Left lung (tissue), 10 donors: Measurements from ENCODE around the gene COG2. TPM values are rescaled to one million over a fixed set of nuclear protein-coding genes. Genes with fewer than 3 reads are reported as not detected.

ENCODE experiments used
- ATAC-seq: fragments of 200-7000 bp; cut with Tn5 transposase; one replicate; pipeline ENCODE4 v1.9.1; 2020; ENCODE audit warnings: moderate library complexity
- DNase-seq, 4 donors: peaks; one replicate each; pipeline ENCODE4 v3.0.0-alpha.2; 2013 to 2020
- H3K27ac ChIP-seq, 2 donors: fragments of 200-600 bp; sonication (generic) in 1 of 2; one replicate each; pipeline versions ENCODE4 v1.5.0 to v1.8.0; 2020 to 2021
- H3K27me3 ChIP-seq, 2 donors: fragments of 200-600 bp; sonication (generic) in 1 of 2; one replicate each; pipeline versions ENCODE4 v1.5.0 to v1.8.0; 2020 to 2021
- H3K36me3 ChIP-seq, 2 donors: fragments of 200-600 bp; sonication (generic) in 1 of 2; one replicate each; pipeline versions ENCODE4 v1.5.0 to v1.8.0; 2020 to 2021
- H3K4me1 ChIP-seq, 2 donors: fragments of 200-600 bp; one replicate each; pipeline ENCODE4 v1.8.0; 2021
- H3K4me3 ChIP-seq, 2 donors: fragments of 200-600 bp; sonication (generic) in 1 of 2; one replicate each; pipeline versions ENCODE4 v1.5.0 to v1.8.0; 2020 to 2021; ENCODE audit warnings: mild to moderate bottlenecking in 1 of 2
- H3K9me3 ChIP-seq, 2 donors: fragments of 200-600 bp; sonication (generic) in 1 of 2; one replicate each; pipeline versions ENCODE4 v1.5.0 to v1.8.0; 2020 to 2021
- intact Hi-C, 2 donors: fragments of 100-400 bp; cut with DNase I; formaldehyde crosslinking; loops; one replicate each; pipeline versions ENCODE4 v1.11.2 to v1.14.2; 2022
- polyA plus RNA-seq, 6 donors: library from polyadenylated mRNA; unstranded; fragments of 120-200 nt; gene quantifications; one replicate each; pipeline ENCODE4 v1.2.1, GENCODE V29; 2013; ENCODE audit not compliant: insufficient read length in 6 of 6
- total RNA-seq, 2 donors: library from RNA; stranded (reverse); fragmentation: NEBNext Ultra II Directional; extraction: Animal tissue kit (Norgen Biotek cat#: 25700); gene quantifications; one replicate each; pipeline ENCODE4 v1.2.1, GENCODE V29; 2021
- TF ChIP-seq, protein P1 (sequence below), 2 donors: fragments of 200-600 bp; sonication (generic) in 1 of 2; IDR thresholded peaks; one replicate each; pipeline versions ENCODE4 v1.5.0 to v1.8.0; 2021; ENCODE audit warnings: antibody characterized with exemption in 2 of 2
- donor health status: DM: no; HTN: yes; CAD: no.
- donor health status: DM: no; HTN: no; CAD: no.

COG2 gene
- total and polyA plus RNA-seq, 8 donors: 26.1 to 33.4 (median 27.2) TPM

DNA sequence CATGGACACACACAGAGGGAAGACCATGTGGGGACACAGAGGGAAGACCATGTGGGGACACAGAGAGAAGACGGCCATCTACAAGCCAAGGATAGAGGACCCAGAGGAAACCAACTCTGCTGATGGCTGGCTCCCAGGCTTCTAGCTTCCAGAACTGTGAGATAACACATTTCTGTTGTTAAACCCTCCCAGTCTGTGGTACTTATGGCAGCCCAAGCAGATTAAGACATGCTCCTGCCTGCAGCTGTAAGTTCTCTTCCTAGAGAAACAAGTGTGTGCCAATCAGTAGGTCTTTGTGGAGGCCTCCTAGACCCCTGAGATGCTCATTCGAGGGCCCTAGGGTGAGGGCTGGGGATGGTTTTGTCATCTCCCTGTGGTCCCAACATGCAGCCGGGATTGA is 69.0 kb downstream of the COG2 start:
- TF ChIP-seq, protein P1, sequence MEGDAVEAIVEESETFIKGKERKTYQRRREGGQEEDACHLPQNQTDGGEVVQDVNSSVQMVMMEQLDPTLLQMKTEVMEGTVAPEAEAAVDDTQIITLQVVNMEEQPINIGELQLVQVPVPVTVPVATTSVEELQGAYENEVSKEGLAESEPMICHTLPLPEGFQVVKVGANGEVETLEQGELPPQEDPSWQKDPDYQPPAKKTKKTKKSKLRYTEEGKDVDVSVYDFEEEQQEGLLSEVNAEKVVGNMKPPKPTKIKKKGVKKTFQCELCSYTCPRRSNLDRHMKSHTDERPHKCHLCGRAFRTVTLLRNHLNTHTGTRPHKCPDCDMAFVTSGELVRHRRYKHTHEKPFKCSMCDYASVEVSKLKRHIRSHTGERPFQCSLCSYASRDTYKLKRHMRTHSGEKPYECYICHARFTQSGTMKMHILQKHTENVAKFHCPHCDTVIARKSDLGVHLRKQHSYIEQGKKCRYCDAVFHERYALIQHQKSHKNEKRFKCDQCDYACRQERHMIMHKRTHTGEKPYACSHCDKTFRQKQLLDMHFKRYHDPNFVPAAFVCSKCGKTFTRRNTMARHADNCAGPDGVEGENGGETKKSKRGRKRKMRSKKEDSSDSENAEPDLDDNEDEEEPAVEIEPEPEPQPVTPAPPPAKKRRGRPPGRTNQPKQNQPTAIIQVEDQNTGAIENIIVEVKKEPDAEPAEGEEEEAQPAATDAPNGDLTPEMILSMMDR (IDR thresholded peaks at IDR 0.05): no peak
- intact Hi-C loops: no loop called here
- Histone ChIP-seq H3K36me3 (no peaks in the 10 kb centered on the region), H3K27me3 (peaks cover 0 to 14% of the 10 kb centered on the region in 2 donors), H3K4me3 (no peak overlapping the region), H3K9me3 (no peaks in the 10 kb centered on the region), H3K4me1 (no peaks in the 10 kb centered on the region), H3K27ac (no peak overlapping the region)
- ATAC-seq: no peak
- no peak for DNase-seq

DNA sequence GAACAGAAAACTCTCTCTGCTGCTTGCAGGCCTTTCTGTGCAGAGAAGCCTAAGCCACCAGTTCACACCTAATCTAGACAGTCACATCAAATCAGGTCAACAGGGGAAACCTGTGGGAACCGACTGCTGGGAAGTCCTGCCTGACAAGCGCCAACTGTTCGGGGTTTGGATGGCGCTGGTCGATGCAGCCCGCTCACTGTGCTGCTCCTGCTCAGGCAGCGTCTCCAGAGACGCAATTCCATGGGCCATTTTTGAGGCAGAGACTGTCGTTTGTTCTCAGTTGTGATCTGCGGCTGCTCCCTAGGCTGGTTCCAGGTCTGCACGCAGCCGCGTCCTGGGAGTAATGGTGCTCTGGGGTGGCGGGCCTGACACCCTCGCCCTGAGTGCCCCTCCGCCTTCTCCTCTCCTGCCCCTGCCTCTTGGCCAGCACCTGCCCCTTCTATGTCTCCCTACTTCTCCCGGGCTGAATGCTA is 70.2 kb downstream of the COG2 start:
- ATAC-seq (no peak), DNase-seq (no peak)
- no peaks in the 10 kb centered on the region for H3K9me3 ChIP-seq
- H3K4me1 ChIP-seq: no peaks in the 10 kb centered on the region
- no peaks in the 10 kb centered on the region for H3K36me3 ChIP-seq
- no peak overlapping the region for H3K27ac ChIP-seq
- intact Hi-C loops: no loop called here
- peaks cover 0 to 14% of the 10 kb centered on the region in 2 donors for H3K27me3 ChIP-seq
- H3K4me3 ChIP-seq: no peak overlapping the region
- TF ChIP-seq, protein P1 (IDR thresholded peaks at IDR 0.05): no peak

DNA sequence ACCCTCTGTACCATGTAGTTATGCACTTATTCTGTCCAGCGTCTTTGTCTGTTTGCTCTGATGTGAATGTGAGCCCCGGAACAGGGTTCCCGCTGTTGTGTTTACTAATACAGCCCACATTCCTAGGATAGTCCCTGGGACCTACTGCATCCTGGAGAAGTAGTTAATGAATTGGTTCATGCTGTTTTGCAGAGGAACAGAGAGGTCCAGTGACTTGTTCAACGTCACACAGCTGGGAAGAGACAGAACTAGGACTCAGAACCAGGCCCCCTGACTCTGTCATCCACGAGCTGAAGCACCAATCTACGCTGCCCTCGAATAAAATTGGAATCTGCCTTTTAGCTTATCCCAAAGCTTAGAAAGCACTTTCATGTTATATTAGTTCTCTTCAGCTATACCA is 70.9 kb downstream of the COG2 start:
- H3K27me3 ChIP-seq: peaks cover 0 to 14% of the 10 kb centered on the region in 2 donors
- H3K4me1 ChIP-seq: no peaks in the 10 kb centered on the region
- H3K4me3 ChIP-seq: no peak overlapping the region
- no peak for ATAC-seq
- H3K27ac ChIP-seq: no peak overlapping the region
- H3K9me3 ChIP-seq: no peaks in the 10 kb centered on the region
- no peak for DNase-seq
- intact Hi-C loops: no loop called here
- H3K36me3 ChIP-seq: no peaks in the 10 kb centered on the region
- TF ChIP-seq, protein P1 (IDR thresholded peaks at IDR 0.05): no peak

DNA sequence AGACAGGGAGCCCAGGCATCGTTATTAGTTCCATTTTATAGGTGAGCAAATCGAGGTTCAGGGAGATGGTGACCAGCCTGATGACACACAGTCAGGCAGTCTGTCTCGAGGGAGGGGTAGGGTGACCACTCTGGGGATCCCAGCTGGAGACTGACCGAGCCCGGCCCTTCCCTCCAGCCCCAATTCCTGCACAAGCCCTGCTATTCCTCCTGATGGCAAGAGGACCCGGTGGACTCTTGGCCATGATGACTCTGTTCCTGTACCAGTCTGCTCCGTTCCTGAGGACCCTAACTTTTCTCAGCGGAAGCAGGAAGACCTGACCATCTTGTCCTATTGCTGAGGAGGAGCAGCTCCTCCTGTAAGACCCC is 71.2 kb downstream of the COG2 start:
- TF ChIP-seq, protein P1 (IDR thresholded peaks at IDR 0.05): no peak
- ATAC-seq: no peak
- Histone ChIP-seq H3K4me1 (no peaks in the 10 kb centered on the region), H3K27me3 (peaks cover 0 to 14% of the 10 kb centered on the region in 2 donors), H3K27ac (no peak overlapping the region), H3K36me3 (no peaks in the 10 kb centered on the region), H3K4me3 (no peak overlapping the region), H3K9me3 (no peaks in the 10 kb centered on the region)
- no peak for DNase-seq
- intact Hi-C loops: no loop called here

DNA sequence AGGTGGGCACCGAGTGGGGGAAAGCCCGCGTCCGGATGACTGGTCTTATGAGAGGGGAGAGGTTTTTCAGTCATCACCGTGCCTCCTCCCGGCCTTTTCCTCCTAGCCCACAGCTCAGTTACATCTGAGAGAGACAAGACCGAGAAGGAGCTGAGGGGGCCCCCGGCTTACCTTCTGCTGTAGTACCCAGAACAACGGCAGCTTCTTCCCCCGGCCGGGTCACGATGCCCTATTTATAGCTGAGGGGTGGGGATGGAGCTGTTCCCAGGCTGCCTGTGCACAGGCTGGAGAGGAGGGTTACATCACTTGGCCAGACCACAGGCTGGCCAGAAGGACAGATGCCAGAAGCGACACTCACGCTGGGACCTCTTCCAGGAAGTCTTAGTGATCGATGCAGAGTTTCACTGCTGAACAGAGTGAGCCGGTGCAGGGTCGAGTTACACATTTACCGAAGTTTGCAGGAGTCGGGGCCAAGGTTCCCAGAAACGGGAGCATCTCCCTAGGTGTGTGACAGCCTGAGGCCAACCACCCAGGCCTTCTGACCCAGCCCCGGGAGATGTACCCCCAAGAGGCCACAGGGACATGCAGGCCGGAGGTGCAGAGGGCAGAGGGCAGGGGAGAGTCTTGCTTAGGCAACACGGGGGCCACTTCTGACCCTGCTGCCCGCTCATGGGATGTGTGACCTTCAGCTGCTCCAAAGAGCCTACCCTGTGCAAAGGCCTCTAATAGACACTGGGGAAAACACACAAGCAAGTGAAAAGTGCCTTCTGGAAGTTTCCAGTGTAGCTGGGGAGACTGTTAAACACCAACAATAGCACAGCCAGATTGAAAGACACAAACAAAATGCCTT is 71.9 kb downstream of the COG2 start, which contains the start of gene AGT:
TSS of gene AGT (minus strand) at position 208 of the 850 bp plus-strand sequence. CDS start 3,299 bp downstream, outside the sequence.
- intact Hi-C loops: no loop called here
- Histone ChIP-seq H3K4me3 (no peak within 1 kb of the TSS), H3K9me3 (no peaks in the 10 kb centered on the region), H3K27ac (no peak within 1 kb of the TSS), H3K36me3 (no peaks in the 10 kb centered on the region), H3K4me1 (no peaks in the 10 kb centered on the region), H3K27me3 (peaks cover 0 to 14% of the 10 kb centered on the region in 2 donors)
- TF ChIP-seq, protein P1 (IDR thresholded peaks at IDR 0.05): no peak
- DNase-seq (peak in 3 of 4 donors; percentile 47 to 88 (median 75)), ATAC-seq (peak; percentile 87)
